ENCODE results near the gene MMGT1.
A peak's percentile ranks its signal among the peaks of the same experiment; 100 is the strongest.

MMGT1 gene

GRCh38 chrX:135973548-135974278 is at the start of gene MMGT1:
MMGT1 (minus strand) TSS chrX:135973988; CDS start chrX:135973675, 313 bp downstream.
- peak; percentile 72 to 78 for DNase-seq

- no peak for DNase-seq
These were observed 48.1 kb upstream of the MMGT1 start for GRCh38 chrX:136021903-136022302.

- no peak for DNase-seq
These were observed 47.4 kb upstream of the MMGT1 start for GRCh38 chrX:136021160-136021559.

GRCh38 chrX:136019226-136019625 is 45.4 kb upstream of the MMGT1 start:
- DNase-seq, result no peak

- DNase-seq, result no peak
These were observed 43.1 kb upstream of the MMGT1 start for GRCh38 chrX:136016881-136017280.

- DNase-seq, result no peak
These were observed 41.2 kb upstream of the MMGT1 start for GRCh38 chrX:136015016-136015415.

- DNase-seq, result no peak
These were observed 14.5 kb upstream of the MMGT1 start for GRCh38 chrX:135988245-135988644.

- DNase-seq, result no peak
These were observed 12.2 kb upstream of the MMGT1 start for GRCh38 chrX:135985973-135986310.

- DNase-seq, result peak in 1 of 2 experiments; percentile 40
These were observed 11.6 kb upstream of the MMGT1 start, which contains the start of gene SLC9A6 for GRCh38 chrX:135985157-135985972. SLC9A6 (plus strand) TSS chrX:135985435; CDS start chrX:135985659, 224 bp downstream.

- no peak for DNase-seq
These were observed 11.0 kb upstream of the MMGT1 start for GRCh38 chrX:135984791-135985156.

- DNase-seq, result no peak
These were observed 10.5 kb upstream of the MMGT1 start for GRCh38 chrX:135984256-135984655.

GRCh38 chrX:135982860-135983259 is 9.1 kb upstream of the MMGT1 start:
- DNase-seq, result no peak

GRCh38 chrX:135981668-135982067 is 7.9 kb upstream of the MMGT1 start:
- DNase-seq, result no peak

GRCh38 chrX:135981010-135981409 is 7.2 kb upstream of the MMGT1 start:
- peak in 1 of 2 experiments; percentile 2 for DNase-seq

- DNase-seq, result no peak
These were observed 3.8 kb upstream of the MMGT1 start for GRCh38 chrX:135977611-135978010.

GRCh38 chrX:135975421-135975820 is 1.6 kb upstream of the MMGT1 start:
- DNase-seq, result no peak

- DNase-seq, result peak; percentile 7 to 22
These were observed 580 bp upstream of the MMGT1 start for GRCh38 chrX:135974279-135974856.

GRCh38 chrX:135973025-135973547 is 702 bp downstream of the MMGT1 start:
- peak; percentile 1 to 12 for DNase-seq

GRCh38 chrX:135951291-135951690 is 22.5 kb downstream of the MMGT1 start:
- DNase-seq, result no peak

GRCh38 chrX:135944486-135944885 is 29.3 kb downstream of the MMGT1 start:
- DNase-seq, result no peak

GRCh38 chrX:135931644-135932487 is 41.9 kb downstream of the MMGT1 start:
- DNase-seq, result peak; percentile 23 to 28

- DNase-seq, result no peak
These were observed 45.9 kb downstream of the MMGT1 start for GRCh38 chrX:135927897-135928296.

GRCh38 chrX:135923353-135923752 is 50.4 kb downstream of the MMGT1 start:
- no peak for DNase-seq
